Vagina (tissue), 2 donors: Measurements from ENCODE around the gene GNAO1. TPM values are rescaled to one million over a fixed set of nuclear protein-coding genes. Genes with fewer than 3 reads are reported as not detected.

Experiments used
- DNase-seq, 2 donors: peaks; one replicate each; pipeline ENCODE4 v3.0.0-alpha.2; 2017; ENCODE audit errors: extremely low spot score in 2 of 2
- H3K27ac ChIP-seq: fragments of 200-600 bp; sonication (generic); one replicate; pipeline ENCODE4 v1.5.1; 2019
- H3K27me3 ChIP-seq: fragments of 200-600 bp; sonication (generic); one replicate; pipeline ENCODE4 v1.5.1; 2019
- H3K36me3 ChIP-seq, 2 donors: fragments of 200-600 bp; sonication (generic); one replicate each; pipeline ENCODE4 v1.5.1; 2017 to 2019
- H3K4me1 ChIP-seq: fragments of 200-600 bp; sonication (generic); one replicate; pipeline ENCODE4 v1.5.1; 2019
- H3K4me3 ChIP-seq, 2 donors: fragments of 200-600 bp; sonication (generic); 1 replicate in 1 of 2; 2 replicates in 1 of 2; pipeline ENCODE4 v1.5.1; 2016 to 2019
- H3K9me3 ChIP-seq: fragments of 200-600 bp; sonication (generic); one replicate; pipeline ENCODE4 v1.5.1; 2019
- POLR2A ChIP-seq, 2 donors: fragments of 450-650 bp; IDR thresholded peaks; one replicate each; pipeline ENCODE4 v1.6.1; 2017; ENCODE audit warnings: antibody characterized with exemption in 2 of 2, mild to moderate bottlenecking in 2 of 2, moderate library complexity in 2 of 2
- POLR2AphosphoS5 ChIP-seq, 2 donors: sonication (generic); formaldehyde crosslinking; IDR thresholded peaks; one replicate each; pipeline ENCODE4 v1.9.0; 2017; ENCODE audit warnings: antibody characterized with exemption in 2 of 2, mild to moderate bottlenecking in 2 of 2, low read depth in 1 of 2; ENCODE audit not compliant: insufficient read depth in 1 of 2
- intact Hi-C: fragments of 100-400 bp; cut with DNase I; formaldehyde crosslinking; loops from one replicate; pipeline ENCODE4 v1.15.1; 2023
- total RNA-seq: library from RNA; depleted of rRNA; stranded (reverse); fragments of >200 nt; gene quantifications from one replicate; pipeline ENCODE4 v1.2.3, GENCODE V29; 2016
- TF ChIP-seq, protein P1 (sequence below), 3 experiments: fragments of 450-650 bp in 2 of 3; fragments of 200-600 bp in 1 of 3; sonication (generic) in 1 of 3; IDR thresholded peaks; one replicate each; pipeline ENCODE4 v1.5.1; 2017 to 2019; ENCODE audit warnings: antibody characterized with exemption in 3 of 3, mild to moderate bottlenecking in 2 of 3, moderate library complexity in 2 of 3

Gene GNAO1
- total RNA-seq, 1 donor from 2014 or later: 16.2 TPM

DNA sequence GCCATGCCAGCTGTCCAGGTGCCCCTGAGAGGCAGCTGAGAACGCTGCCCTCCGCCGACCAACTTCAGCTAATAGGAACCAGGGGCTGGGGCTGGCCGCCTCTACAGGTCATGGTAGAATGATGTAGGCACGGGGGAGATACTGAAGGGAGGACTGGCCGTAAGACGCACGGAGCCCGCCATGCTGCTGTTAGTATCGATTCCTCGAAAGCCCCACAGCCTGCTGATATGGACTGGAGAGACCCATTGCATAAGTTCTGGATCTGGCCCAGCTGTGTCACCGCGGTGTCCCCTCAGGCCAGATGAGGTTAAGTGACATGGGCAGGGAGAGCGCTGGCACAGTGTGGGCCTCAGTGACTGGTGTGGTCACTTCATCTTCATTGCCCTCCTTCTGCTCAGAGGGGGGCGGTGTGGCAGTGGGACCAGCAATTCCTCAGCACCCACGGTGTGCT, 158.4 kb downstream of the GNAO1 start:
- H3K4me3 ChIP-seq: no peak overlapping the region
- no peaks in the 10 kb centered on the region for H3K36me3 ChIP-seq
- TF ChIP-seq, protein P1, sequence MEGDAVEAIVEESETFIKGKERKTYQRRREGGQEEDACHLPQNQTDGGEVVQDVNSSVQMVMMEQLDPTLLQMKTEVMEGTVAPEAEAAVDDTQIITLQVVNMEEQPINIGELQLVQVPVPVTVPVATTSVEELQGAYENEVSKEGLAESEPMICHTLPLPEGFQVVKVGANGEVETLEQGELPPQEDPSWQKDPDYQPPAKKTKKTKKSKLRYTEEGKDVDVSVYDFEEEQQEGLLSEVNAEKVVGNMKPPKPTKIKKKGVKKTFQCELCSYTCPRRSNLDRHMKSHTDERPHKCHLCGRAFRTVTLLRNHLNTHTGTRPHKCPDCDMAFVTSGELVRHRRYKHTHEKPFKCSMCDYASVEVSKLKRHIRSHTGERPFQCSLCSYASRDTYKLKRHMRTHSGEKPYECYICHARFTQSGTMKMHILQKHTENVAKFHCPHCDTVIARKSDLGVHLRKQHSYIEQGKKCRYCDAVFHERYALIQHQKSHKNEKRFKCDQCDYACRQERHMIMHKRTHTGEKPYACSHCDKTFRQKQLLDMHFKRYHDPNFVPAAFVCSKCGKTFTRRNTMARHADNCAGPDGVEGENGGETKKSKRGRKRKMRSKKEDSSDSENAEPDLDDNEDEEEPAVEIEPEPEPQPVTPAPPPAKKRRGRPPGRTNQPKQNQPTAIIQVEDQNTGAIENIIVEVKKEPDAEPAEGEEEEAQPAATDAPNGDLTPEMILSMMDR (IDR thresholded peaks at IDR 0.05): no peak
- TF ChIP-seq POLR2AphosphoS5 (IDR thresholded peaks at IDR 0.05; ENCODE audit: insufficient read depth in 1 of 2, low read depth in 1 of 2) (no peak), POLR2A (IDR thresholded peaks at IDR 0.05) (no peak)
- H3K27ac ChIP-seq: no peak overlapping the region
- no peak for DNase-seq
- no peaks in the 10 kb centered on the region for H3K4me1 ChIP-seq
- H3K9me3 ChIP-seq: no peaks in the 10 kb centered on the region
- no peaks in the 10 kb centered on the region for H3K27me3 ChIP-seq
- intact Hi-C loops: no loop called here

DNA sequence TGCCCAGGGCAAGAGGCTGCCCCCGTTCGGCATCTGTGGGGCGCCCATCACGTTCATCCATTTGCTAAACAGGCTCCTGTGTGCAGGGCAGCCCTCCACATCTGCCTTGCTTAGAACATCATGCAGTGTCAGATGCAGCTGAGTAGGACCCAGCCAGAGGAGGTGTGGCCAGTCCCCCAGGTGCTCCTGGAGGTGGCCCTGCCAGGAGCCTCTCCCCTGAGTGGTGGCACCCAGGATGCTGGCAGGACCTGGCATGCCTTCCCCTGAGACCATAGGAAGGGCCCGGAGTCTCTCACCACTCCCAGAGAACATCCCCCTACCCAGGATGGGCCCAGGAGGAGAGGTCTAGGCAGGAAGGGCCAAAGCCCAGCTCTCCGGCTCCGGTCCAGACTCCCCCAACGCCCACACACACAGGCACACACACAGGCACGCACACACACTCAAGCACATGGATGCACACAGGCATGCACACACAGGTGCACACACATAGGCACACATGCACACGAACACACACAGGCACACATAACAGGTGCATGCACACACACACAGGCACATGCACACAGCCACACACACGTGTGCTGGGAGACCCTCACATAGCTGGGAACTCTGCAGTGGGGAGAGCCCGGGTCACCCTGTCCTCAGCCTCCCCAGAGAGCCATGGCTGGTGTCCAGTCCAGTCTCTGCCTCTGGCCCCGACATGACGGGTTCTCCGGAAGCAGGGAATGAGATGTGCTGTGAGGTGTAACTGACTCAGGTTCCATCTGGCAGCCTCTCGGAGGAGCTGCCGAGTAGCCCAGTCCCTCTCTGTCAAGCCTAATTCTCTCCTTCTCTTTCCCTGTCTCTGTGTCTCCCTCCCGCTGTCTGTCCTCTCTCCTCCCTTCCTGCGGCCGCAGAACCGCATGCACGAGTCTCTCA, 159.5 kb downstream of the GNAO1 start:
- TF ChIP-seq, protein P1 (IDR thresholded peaks at IDR 0.05): no peak
- TF ChIP-seq POLR2A (IDR thresholded peaks at IDR 0.05) (no peak), POLR2AphosphoS5 (IDR thresholded peaks at IDR 0.05; ENCODE audit: insufficient read depth in 1 of 2, low read depth in 1 of 2) (no peak)
- H3K27ac ChIP-seq: no peak overlapping the region
- H3K4me1 ChIP-seq: peaks cover under 1% of the 10 kb centered on the region
- H3K36me3 ChIP-seq: no peaks in the 10 kb centered on the region
- no peaks in the 10 kb centered on the region for H3K27me3 ChIP-seq
- intact Hi-C loops: no loop called here
- no peaks in the 10 kb centered on the region for H3K9me3 ChIP-seq
- H3K4me3 ChIP-seq: no peak overlapping the region
- DNase-seq: no peak

DNA sequence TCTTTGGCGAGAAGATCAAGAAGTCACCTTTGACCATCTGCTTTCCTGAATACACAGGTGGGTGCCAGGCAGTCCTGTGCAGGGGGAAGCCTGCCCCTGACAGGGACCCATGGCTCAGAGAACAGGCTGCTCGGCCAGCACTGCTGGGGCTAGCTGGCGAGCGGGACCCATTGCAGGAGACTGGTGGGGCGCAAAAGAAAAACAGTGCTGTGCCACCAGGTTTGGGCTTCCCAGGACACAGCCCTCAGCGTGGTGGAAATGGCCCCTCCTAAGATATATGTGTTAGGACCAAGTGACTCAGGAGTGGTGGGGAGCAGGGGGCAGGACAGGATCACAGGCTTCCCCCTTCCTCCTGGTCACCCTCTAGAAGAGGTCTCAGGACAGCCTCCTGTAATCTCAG, 160.2 kb downstream of the GNAO1 start:
- intact Hi-C loops: no loop called here
- Histone ChIP-seq H3K27me3 (no peaks in the 10 kb centered on the region), H3K4me3 (no peak overlapping the region), H3K4me1 (peaks cover 8% of the 10 kb centered on the region), H3K9me3 (no peaks in the 10 kb centered on the region), H3K36me3 (no peaks in the 10 kb centered on the region), H3K27ac (no peak overlapping the region)
- TF ChIP-seq, protein P1 (IDR thresholded peaks at IDR 0.05): no peak
- TF ChIP-seq POLR2A (IDR thresholded peaks at IDR 0.05) (no peak), POLR2AphosphoS5 (IDR thresholded peaks at IDR 0.05; ENCODE audit: insufficient read depth in 1 of 2, low read depth in 1 of 2) (no peak)
- no peak for DNase-seq

DNA sequence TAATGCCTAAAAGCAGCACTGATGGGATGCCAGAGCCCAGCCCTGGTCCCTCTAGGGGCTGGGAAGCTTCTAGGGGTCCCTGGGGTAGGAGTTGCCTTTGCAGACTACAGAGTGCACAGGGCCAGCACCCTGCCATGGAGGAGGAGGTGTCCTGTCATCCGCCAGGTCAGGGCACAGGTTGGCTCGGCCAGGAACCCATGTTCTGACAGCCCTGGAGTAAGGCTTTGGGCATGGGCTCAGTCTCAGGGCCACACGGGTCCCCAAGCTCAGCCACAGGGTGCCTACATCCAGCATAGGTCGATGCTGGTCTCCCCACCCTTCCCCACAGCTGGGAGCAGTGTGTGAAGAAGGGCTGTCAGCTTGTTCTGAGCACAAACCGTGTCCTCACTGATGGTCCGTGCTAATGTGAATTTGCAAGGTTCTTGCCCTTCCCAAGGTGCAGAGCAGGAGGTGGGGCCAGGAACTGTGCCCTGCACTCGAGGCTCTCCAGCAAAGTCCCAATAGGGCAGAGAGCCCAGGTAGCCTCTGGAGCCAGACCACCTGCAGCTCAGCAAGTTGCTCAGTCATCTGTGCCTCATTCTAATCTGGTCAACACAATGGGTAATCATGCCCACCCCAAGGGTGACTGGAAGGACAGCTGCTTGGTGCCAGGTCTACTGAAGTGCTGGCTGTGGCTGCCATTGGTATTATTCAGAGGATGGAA, 161.2 kb downstream of the GNAO1 start:
- H3K9me3 ChIP-seq: no peaks in the 10 kb centered on the region
- intact Hi-C loops: no loop called here
- no peak overlapping the region for H3K27ac ChIP-seq
- no peaks in the 10 kb centered on the region for H3K36me3 ChIP-seq
- TF ChIP-seq POLR2A (IDR thresholded peaks at IDR 0.05): no peak
- TF ChIP-seq POLR2AphosphoS5 (IDR thresholded peaks at IDR 0.05; ENCODE audit: insufficient read depth in 1 of 2, low read depth in 1 of 2): no peak
- TF ChIP-seq, protein P1 (IDR thresholded peaks at IDR 0.05): no peak
- no peak overlapping the region for H3K4me3 ChIP-seq
- no peaks in the 10 kb centered on the region for H3K27me3 ChIP-seq
- DNase-seq: no peak
- H3K4me1 ChIP-seq: peaks cover 13% of the 10 kb centered on the region
